Measurements from ENCODE around the gene TMEM150B. TPM values are rescaled to one million over a fixed set of nuclear protein-coding genes. Genes with fewer than 3 reads are reported as not detected.
A peak's percentile ranks its signal among the peaks of the same experiment; 100 is the strongest.

Gene TMEM150B
- total and polyA plus RNA-seq, 2 of the 13 experiments (the other 11 are each of a cell fraction or from before 2014, with no cell fraction given) = 1.3 to 1.8 TPM

DNA sequence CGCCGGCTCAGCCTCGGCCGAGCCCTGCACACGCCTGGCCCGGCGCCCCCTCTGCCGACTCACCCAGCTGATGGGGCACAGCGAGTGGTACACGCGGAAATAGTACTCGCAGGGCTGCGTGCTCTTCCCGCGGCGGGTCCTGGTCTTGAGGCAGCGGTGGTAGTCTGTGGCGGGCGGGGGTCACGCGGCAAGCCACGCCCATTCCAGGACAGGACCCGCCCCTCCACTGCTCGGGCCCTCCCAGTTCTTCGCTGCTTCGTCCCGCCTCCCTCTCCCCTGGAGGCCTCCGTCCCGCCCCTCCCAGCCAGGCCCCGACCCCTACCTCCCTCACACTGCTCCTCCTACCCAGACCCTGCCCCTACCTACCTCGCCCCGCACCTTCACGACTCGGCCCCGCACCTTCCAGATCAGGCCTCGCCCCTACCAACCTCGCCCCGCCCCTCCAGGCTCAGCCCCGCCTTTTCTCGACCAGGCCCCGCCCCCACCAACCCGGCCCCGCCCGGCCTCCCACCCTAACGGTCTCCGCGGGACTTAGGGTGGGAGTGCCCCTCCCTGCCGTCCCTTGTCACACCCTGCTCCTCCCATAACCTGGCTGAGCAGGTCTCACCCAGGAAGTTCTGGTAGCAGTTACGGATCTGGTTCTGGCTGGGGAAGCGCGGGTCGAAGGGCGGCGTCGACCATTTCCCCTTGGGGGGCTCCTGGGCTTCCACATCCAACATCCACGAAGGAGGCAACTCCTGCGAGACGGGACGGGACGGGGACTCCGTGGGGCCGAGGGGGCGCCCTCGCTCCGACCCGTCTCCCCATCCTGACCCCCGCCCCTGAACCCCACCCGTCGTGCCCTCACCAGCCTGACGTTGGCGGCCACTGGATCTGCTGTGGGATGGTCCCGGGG lies 28.9 kb upstream of the TMEM150B start:
- peaks cover 19% of the 10 kb centered on the region for H3K4me1 ChIP-seq (ENCODE audit: insufficient read depth, low read length)
- H3K9ac ChIP-seq (ENCODE audit: insufficient read depth, low read depth, low read length) = 0 out of 2 replicates have a peak overlapping the region, but pooled peaks have one; percentile 29
- H3K27me3 ChIP-seq (ENCODE audit: control insufficient read depth in 1 of 2, insufficient read depth in 2 of 2, low read length in 2 of 2) = peaks cover 10 to 62% of the 10 kb centered on the region in 2 experiments; a peak in 4 of 5 replicates
- H2AFZ ChIP-seq (ENCODE audit: low read length) = no peak overlapping the region
- under 1% methylated on average over 27 of the region's 72 CpGs for WGBS (ENCODE audit: low lambda C conversion rate)
- ChIA-PET CTCF (ENCODE audit: low intra/inter-chr PET ratio, low total read pairs) (no interaction called here), POLR2A (interaction anchor here (1.8 kb wide), 1 partner anchor 15 kb away, joined by 4 read pairs; the partner anchor contains the start of gene KMT5C)
- no peak for FAIRE-seq
- no peaks in the 10 kb centered on the region for H3K79me2 ChIP-seq (ENCODE audit: insufficient read depth, low read length)
- BruUV-seq (replicated peaks) = no TSS peak
- ATAC-seq = peak; percentile 75
- H3K9me3 ChIP-seq (ENCODE audit: low read length) = no peaks in the 10 kb centered on the region
- peak overlapping the region; percentile 88 for H3K4me2 ChIP-seq (ENCODE audit: low read depth, low read length)
- intact Hi-C loops (cut with micrococcal nuclease; ENCODE audit: unreplicated experiment) (no loop called here), in situ Hi-C loops (cut with HindIII; ENCODE audit: extremely low pct_ligation_motif_present, low pct_unique_long_range_greater_than_20kb) (no loop called here)
- DNase-seq (ENCODE audit: low spot score) = no peak
- peak overlapping the region; percentile 30 to 74 (median 65) for H3K4me3 ChIP-seq (replicated peaks in 1 of 3; ENCODE audit: insufficient read depth in 1 of 3, low read depth in 2 of 3, low read length in 3 of 3)
- no peak overlapping the region for H3K27ac ChIP-seq (ENCODE audit: extremely low read length, insufficient read depth, low read length)
- H3K36me3 ChIP-seq (replicated peaks in 1 of 2; ENCODE audit: control insufficient read depth in 1 of 2, insufficient read depth in 2 of 2, low read length in 2 of 2) = no peaks in the 10 kb centered on the region
- H4K20me1 ChIP-seq (ENCODE audit: insufficient read depth, low read length) = 0 out of 2 replicates have a peak, but pooled peaks cover 4% of the 10 kb centered on the region
- TF ChIP-seq, protein P1, sequence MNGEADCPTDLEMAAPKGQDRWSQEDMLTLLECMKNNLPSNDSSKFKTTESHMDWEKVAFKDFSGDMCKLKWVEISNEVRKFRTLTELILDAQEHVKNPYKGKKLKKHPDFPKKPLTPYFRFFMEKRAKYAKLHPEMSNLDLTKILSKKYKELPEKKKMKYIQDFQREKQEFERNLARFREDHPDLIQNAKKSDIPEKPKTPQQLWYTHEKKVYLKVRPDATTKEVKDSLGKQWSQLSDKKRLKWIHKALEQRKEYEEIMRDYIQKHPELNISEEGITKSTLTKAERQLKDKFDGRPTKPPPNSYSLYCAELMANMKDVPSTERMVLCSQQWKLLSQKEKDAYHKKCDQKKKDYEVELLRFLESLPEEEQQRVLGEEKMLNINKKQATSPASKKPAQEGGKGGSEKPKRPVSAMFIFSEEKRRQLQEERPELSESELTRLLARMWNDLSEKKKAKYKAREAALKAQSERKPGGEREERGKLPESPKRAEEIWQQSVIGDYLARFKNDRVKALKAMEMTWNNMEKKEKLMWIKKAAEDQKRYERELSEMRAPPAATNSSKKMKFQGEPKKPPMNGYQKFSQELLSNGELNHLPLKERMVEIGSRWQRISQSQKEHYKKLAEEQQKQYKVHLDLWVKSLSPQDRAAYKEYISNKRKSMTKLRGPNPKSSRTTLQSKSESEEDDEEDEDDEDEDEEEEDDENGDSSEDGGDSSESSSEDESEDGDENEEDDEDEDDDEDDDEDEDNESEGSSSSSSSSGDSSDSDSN (CRISPR knock-in tag; IDR thresholded peaks at IDR 0.05) = no peak
- TF ChIP-seq ZBTB46 (CRISPR knock-in tag; IDR thresholded peaks at IDR 0.05; ENCODE audit: borderline replicate concordance) = no peak
- no peak for TF ChIP-seq ZNF451 (CRISPR knock-in tag; IDR thresholded peaks at IDR 0.05)
- TF ChIP-seq SAP130 (CRISPR knock-in tag; IDR thresholded peaks at IDR 0.05; ENCODE audit: low read depth) = peak; percentile 37; the same call in 1 of the 2 replicates
- TF ChIP-seq, protein P2, sequence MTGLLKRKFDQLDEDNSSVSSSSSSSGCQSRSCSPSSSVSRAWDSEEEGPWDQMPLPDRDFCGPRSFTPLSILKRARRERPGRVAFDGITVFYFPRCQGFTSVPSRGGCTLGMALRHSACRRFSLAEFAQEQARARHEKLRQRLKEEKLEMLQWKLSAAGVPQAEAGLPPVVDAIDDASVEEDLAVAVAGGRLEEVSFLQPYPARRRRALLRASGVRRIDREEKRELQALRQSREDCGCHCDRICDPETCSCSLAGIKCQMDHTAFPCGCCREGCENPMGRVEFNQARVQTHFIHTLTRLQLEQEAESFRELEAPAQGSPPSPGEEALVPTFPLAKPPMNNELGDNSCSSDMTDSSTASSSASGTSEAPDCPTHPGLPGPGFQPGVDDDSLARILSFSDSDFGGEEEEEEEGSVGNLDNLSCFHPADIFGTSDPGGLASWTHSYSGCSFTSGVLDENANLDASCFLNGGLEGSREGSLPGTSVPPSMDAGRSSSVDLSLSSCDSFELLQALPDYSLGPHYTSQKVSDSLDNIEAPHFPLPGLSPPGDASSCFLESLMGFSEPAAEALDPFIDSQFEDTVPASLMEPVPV (CRISPR knock-in tag; IDR thresholded peaks at IDR 0.05) = no peak
- TF ChIP-seq ETV6 (CRISPR knock-in tag; conservative IDR thresholded peaks at IDR 0.05) = no peak
- no peak for TF ChIP-seq KAT2B (IDR thresholded peaks at IDR 0.05; ENCODE audit: borderline replicate concordance, low read depth, low read length)
- no peak for TF ChIP-seq ZNF607 (CRISPR knock-in tag; IDR thresholded peaks at IDR 0.05; ENCODE audit: borderline replicate concordance)
- no peak for TF ChIP-seq U2AF2 (IDR thresholded peaks at IDR 0.05; ENCODE audit: low read depth, low read length)
- no peak for TF ChIP-seq FOXJ3 (CRISPR knock-in tag; IDR thresholded peaks at IDR 0.05; ENCODE audit: borderline replicate concordance)
- TF ChIP-seq, protein P3, sequence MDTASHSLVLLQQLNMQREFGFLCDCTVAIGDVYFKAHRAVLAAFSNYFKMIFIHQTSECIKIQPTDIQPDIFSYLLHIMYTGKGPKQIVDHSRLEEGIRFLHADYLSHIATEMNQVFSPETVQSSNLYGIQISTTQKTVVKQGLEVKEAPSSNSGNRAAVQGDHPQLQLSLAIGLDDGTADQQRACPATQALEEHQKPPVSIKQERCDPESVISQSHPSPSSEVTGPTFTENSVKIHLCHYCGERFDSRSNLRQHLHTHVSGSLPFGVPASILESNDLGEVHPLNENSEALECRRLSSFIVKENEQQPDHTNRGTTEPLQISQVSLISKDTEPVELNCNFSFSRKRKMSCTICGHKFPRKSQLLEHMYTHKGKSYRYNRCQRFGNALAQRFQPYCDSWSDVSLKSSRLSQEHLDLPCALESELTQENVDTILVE (CRISPR knock-in tag; IDR thresholded peaks at IDR 0.05) = no peak
- no peak for TF ChIP-seq YEATS2 (CRISPR knock-in tag; IDR thresholded peaks at IDR 0.05; ENCODE audit: borderline replicate concordance)
- no peak for TF ChIP-seq ZNF224 (CRISPR knock-in tag; IDR thresholded peaks at IDR 0.05)
- 0 out of 2 replicates have a peak, but pooled peaks have one; percentile 26 for TF ChIP-seq CERS6 (CRISPR knock-in tag; IDR thresholded peaks at IDR 0.05)

All from HepG2 (cell line).